HG02938 (cell line): ENCODE measurements around the gene CSRP2.
A peak's percentile ranks its signal among the peaks of the same experiment; 100 is the strongest.

Experiments used
- ATAC-seq: cut with Tn5 transposase; IDR thresholded peaks from one replicate; pipeline ENCODE4 v1.9.1; 2021; ENCODE audit warnings: mild to moderate bottlenecking, moderate library complexity; ENCODE audit not compliant: unreplicated experiment

Gene CSRP2

DNA sequence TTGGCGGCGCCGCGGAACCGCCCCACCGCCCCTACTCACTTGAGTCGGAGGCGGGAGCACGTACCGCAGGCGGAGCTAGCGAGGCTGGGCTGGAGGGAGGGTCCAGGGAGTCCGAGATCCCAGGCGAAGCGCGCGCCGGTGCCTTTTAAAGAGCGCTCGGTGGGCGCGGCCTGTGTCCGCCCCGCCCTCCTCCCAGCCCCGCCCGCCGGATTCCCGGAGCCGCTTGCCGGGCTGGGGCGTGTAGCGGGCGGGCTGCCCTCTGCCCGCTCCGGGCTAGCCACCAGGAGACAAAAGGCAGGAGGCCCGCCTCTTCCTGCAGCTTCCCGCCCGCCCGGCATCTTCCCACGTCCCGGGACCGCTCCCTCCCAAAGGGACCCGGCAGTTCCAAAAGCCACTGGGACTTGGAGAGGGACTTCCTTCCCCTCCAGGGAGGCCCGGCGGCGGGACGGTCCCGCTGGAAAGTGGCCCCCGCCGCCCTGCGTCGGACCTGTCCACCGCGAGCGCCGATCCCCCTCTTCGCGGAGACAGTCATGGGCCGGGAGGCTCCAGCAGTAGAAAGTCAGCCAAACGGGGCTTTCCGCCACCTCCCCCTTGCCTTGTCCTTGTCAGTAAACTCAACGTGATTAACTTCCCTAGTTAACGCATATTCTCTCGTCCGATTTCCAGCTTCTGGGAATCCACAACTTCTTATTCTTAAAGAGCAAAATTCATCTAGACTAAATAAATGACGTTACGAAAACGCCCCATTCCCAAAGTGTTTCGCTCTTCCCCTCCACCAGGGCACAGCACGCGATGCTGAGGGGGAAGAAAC, at the start of gene CSRP2:
CSRP2 (minus strand) TSS at position 121 of the 811 bp plus-strand sequence. CDS start 12,759 bp downstream, outside the sequence.
- peak; percentile 67 for ATAC-seq

DNA sequence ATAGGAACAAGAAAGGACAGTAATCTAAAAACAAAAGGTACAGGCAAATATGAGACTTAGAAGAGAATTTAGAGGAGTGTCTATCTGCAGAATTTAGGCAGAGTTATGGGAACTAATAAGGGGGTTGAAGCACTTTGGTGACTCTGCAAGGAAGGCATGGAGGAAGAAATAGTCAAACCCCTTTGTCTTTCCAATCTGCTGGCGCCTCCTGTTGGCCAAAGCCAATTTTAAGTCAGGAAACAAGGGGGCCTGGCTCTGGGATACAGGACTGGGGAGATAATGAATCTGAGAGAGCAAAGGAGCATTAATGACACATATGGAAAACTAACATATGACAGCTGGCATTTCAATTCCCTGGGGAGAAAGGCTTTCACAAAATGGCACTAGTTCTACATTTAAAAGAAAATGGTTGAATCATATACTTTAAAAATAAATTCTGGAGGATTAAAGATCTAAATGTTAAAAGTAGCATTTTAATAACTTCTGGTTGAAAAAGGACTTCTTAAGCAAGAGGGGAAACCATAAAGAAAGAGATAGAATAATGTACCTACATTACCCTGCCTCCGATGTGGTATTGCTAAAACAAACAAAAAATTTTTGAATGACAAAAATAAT, 48.5 kb upstream of the CSRP2 start:
- ATAC-seq, result no peak

DNA sequence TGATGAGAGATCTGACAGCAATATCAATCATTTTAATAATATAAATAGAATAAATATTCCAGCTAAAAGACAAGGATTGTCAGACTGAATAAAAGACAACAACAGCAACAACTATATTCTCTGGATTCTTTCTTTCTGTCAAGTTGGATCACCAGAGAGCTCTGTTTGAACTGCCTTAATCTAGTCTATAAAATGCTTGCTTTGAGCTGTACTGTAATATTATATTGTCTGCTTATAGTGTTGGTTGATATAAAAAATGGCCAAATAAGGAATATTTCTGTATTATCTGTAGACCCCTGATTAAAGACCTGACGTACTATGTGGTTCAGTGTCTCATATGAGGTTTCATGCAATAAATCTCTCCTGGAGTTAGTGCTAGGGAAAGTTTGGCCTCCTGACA, 46.3 kb upstream of the CSRP2 start:
- no peak for ATAC-seq

GRCh38 chr12:76922866-76923265, 44.0 kb upstream of the CSRP2 start:
- ATAC-seq, result no peak

- no peak for ATAC-seq
Observed at GRCh38 chr12:76921891-76922664, 43.3 kb upstream of the CSRP2 start.

GRCh38 chr12:76921100-76921471, 42.3 kb upstream of the CSRP2 start:
- ATAC-seq, result no peak

DNA sequence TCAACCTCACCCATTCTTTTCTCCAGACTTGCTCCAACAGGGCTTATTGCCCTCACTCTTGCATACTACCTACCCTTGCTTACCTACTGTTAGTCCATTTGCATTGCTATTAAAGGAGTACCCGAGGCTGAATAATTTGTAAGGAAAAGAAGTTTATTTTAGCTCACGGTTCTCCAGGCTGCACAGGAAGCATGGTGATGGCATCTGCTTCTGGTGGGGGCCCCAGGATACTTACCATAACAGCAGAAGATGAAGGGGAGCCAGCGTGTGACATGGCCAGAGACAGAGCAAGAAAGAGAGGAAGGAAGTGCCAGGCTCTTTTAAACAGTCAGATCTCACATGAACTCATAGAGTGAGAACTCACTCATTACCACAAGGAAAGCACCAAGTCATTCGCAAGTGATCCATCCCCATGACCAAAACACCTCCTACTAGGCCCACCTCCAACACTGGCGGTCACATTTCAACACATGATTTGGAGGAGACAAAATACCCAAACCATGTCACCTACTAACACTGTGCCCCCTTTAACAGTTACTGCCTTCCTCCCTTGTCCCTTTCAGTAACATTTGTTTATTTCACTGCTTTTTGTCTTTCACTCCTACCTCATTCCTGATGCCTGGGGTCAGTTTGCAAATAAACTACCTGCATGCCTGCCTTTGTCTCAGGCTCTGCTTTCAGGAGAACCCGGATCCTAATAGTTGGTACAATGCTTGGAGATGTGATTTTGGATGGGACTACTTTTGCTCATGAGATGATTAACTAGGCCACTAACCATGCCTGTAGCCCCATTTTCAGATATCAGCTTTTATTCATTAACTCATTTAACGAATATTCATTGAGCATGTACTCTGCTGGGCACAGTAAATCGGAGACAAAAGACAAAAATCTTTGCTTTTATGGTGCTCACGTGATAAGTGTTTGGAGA, 41.6 kb upstream of the CSRP2 start:
- peak; percentile 88 for ATAC-seq

GRCh38 chr12:76919383-76920171, 40.8 kb upstream of the CSRP2 start:
- ATAC-seq, result no peak

DNA sequence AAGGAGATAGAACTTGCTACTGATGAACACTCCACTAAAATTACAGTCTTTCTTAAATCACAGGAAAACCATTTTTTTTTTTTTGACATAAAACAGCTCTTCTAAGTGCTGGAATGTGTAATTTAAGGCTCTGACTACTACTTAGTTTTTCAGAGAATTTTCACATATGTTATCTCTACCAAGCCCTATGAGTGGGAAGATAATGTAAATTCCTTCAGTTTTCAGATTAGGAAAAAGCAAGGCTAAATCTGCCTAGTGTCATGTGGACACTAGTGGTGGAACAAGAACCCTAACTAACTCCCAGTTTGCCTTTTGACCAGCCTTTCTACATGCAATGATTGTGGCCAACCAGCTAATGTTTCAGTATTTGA, 37.3 kb upstream of the CSRP2 start:
- ATAC-seq, result no peak

- ATAC-seq, result no peak
Observed at GRCh38 chr12:76915361-76916169, 36.7 kb upstream of the CSRP2 start.

- ATAC-seq, result no peak
Observed at GRCh38 chr12:76914102-76914859, 35.5 kb upstream of the CSRP2 start.

- ATAC-seq, result no peak
Observed at GRCh38 chr12:76909290-76909689, 30.5 kb upstream of the CSRP2 start.

- ATAC-seq, result no peak
Observed at GRCh38 chr12:76908303-76909017, 29.6 kb upstream of the CSRP2 start.

GRCh38 chr12:76901628-76902380, 23.0 kb upstream of the CSRP2 start:
- ATAC-seq, result no peak

- ATAC-seq, result no peak
Observed at GRCh38 chr12:76899522-76899921, 20.7 kb upstream of the CSRP2 start.

- no peak for ATAC-seq
Observed at GRCh38 chr12:76898442-76898841, 19.6 kb upstream of the CSRP2 start.

- ATAC-seq, result no peak
Observed at GRCh38 chr12:76896274-76896673, 17.5 kb upstream of the CSRP2 start.
